A673 (cell line): ENCODE measurements around the gene FHIT. TPM values are rescaled to one million over a fixed set of nuclear protein-coding genes. Genes with fewer than 3 reads are reported as not detected.

Experiments used
- BruUV-seq: library from RNA; stranded (reverse); fragments of 400-500 nt; replicated peaks from 2 replicates; lab custom pipeline; 2021; lab: Mats Ljungman, UMichigan
- CTCF ChIA-PET: fragments of 300-600 bp; sonication (Branson Sonifier 250); formaldehyde crosslinking; loops from one replicate; lab custom pipeline; 2022; ENCODE audit warnings: antibody characterized with exemption; lab: Charles Lee
- POLR2A ChIA-PET: fragments of 300-600 bp; sonication (Branson Sonifier 250); formaldehyde crosslinking; loops from one replicate; lab custom pipeline; 2022; ENCODE audit warnings: antibody characterized with exemption; ENCODE audit not compliant: low non-redundant PET; lab: Charles Lee
- DNase-seq: peaks from one replicate; pipeline ENCODE4 v3.0.0-alpha.2; 2015; ENCODE audit warnings: low spot score
- H3K27ac ChIP-seq: fragments of 200-600 bp; sonication (generic); 2 replicates; pipeline ENCODE4 v1.5.1; 2016; ENCODE audit warnings: mixed run types, low read depth, mild to moderate bottlenecking, mixed read lengths, antibody characterized with exemption, low read length; ENCODE audit not compliant: poor library complexity, severe bottlenecking
- H3K27me3 ChIP-seq: fragments of 200-600 bp; sonication (generic); replicated peaks from 2 replicates; pipeline ENCODE4 v1.6.1; 2017; ENCODE audit warnings: mixed run types, low read depth, mild to moderate bottlenecking, mixed read lengths, antibody characterized with exemption, low read length; ENCODE audit not compliant: insufficient read depth, poor library complexity
- H3K36me3 ChIP-seq: fragments of 200-600 bp; sonication (generic); 2 replicates; pipeline ENCODE4 v1.6.1; 2016; ENCODE audit warnings: mixed run types, mild to moderate bottlenecking, mixed read lengths, antibody characterized with exemption, low read length; ENCODE audit not compliant: insufficient read depth, poor library complexity, severe bottlenecking
- H3K4me1 ChIP-seq: fragments of 200-600 bp; sonication (generic); 2 replicates; pipeline ENCODE4 v1.6.1; 2017; ENCODE audit warnings: mixed run types, mild to moderate bottlenecking, mixed read lengths, antibody characterized with exemption, low read length; ENCODE audit not compliant: insufficient read depth, poor library complexity, severe bottlenecking
- H3K4me3 ChIP-seq: fragments of 200-600 bp; sonication (generic); 2 replicates; pipeline ENCODE4 v1.5.1; 2016; ENCODE audit warnings: low read depth, mixed run types, mild to moderate bottlenecking, mixed read lengths, low read length; ENCODE audit not compliant: poor library complexity, severe bottlenecking
- H3K9me3 ChIP-seq: fragments of 200-600 bp; sonication (generic); 2 replicates; pipeline ENCODE4 v1.6.1; 2016; ENCODE audit warnings: mixed run types, low read depth, mild to moderate bottlenecking, mixed read lengths, antibody characterized with exemption, low read length; ENCODE audit not compliant: poor library complexity, severe bottlenecking
- EZH2 ChIP-seq: fragments of 200-600 bp; sonication (generic); IDR thresholded peaks from 2 replicates; pipeline ENCODE4 v1.6.1; 2017; ENCODE audit warnings: borderline replicate concordance, low read depth, mild to moderate bottlenecking, mixed read lengths, antibody characterized with exemption, low read length; ENCODE audit not compliant: poor library complexity, severe bottlenecking
- intact Hi-C: fragments of 100-400 bp; cut with micrococcal nuclease; formaldehyde crosslinking; loops from one replicate; pipeline ENCODE4 v1.10.0; 2022; ENCODE audit not compliant: unreplicated experiment
- total RNA-seq: library from RNA; stranded (reverse); gene quantifications from 2 replicates; pipeline ENCODE4 v1.2.3, GENCODE V29; 2021
- TF ChIP-seq, protein P1 (sequence below): fragments of 300-800, 200-600 bp; sonication (generic); conservative IDR thresholded peaks from 2 replicates; pipeline ENCODE4 v1.5.1; 2017; ENCODE audit warnings: low read depth, mild to moderate bottlenecking, antibody characterized with exemption, low read length, moderate library complexity, mixed read lengths

The FHIT gene
- total RNA-seq, 1 experiment from 2014 or later, result not detected

DNA sequence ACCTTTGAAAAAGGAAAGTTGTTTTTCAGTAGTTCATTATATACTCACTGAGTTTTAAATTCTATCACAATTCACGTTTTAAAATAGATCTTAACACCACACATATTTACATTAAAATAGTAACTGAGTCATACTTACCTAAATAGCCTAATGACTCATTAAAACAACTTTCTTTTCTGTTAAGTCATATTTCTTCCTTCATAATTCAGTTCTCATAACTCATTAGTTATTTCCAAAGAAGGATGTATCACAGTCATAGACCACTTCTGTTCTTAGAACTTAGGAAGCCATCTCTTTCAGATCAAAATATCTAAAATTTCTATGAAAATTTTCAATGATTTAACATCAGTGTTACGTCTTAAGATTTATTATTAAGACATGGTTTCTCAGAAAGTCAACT lies 885.9 kb downstream of the FHIT start:
- Histone ChIP-seq H3K4me1 (no peaks in the 10 kb centered on the region), H3K4me3 (no peak overlapping the region), H3K27me3 (no peaks in the 10 kb centered on the region), H3K36me3 (no peaks in the 10 kb centered on the region), H3K9me3 (no peaks in the 10 kb centered on the region), H3K27ac (no peak overlapping the region)
- intact Hi-C loops, result no loop called here
- no TSS peak for BruUV-seq
- ChIA-PET POLR2A (no interaction called here), CTCF (no interaction called here)
- no peak for DNase-seq
- TF ChIP-seq EZH2, result no peak
- TF ChIP-seq, protein P1, sequence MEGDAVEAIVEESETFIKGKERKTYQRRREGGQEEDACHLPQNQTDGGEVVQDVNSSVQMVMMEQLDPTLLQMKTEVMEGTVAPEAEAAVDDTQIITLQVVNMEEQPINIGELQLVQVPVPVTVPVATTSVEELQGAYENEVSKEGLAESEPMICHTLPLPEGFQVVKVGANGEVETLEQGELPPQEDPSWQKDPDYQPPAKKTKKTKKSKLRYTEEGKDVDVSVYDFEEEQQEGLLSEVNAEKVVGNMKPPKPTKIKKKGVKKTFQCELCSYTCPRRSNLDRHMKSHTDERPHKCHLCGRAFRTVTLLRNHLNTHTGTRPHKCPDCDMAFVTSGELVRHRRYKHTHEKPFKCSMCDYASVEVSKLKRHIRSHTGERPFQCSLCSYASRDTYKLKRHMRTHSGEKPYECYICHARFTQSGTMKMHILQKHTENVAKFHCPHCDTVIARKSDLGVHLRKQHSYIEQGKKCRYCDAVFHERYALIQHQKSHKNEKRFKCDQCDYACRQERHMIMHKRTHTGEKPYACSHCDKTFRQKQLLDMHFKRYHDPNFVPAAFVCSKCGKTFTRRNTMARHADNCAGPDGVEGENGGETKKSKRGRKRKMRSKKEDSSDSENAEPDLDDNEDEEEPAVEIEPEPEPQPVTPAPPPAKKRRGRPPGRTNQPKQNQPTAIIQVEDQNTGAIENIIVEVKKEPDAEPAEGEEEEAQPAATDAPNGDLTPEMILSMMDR, result no peak

DNA sequence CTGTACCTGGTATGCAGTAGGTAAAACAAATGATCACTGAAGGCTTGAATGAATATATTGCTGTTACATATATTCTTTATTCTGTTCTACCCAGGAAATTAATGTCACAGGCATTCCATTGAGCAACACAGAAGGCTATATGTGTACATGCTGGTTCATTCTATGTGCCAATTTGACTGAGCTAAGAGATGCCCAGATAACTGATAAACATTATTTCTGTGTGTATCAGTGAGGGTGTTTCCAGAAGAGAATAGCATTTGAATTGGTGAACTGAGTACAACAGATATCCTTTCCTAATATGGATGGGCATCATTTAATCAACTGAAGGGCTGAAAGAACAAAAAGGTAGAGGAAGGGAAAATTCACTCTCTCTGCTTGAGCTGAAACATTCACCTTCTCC lies 886.8 kb downstream of the FHIT start:
- CTCF ChIA-PET, result no interaction called here
- H3K36me3 ChIP-seq, result no peaks in the 10 kb centered on the region
- no peak for DNase-seq
- BruUV-seq, result no TSS peak
- H3K27ac ChIP-seq, result no peak overlapping the region
- TF ChIP-seq, protein P1, result no peak
- TF ChIP-seq EZH2, result no peak
- no peaks in the 10 kb centered on the region for H3K4me1 ChIP-seq
- H3K9me3 ChIP-seq, result no peaks in the 10 kb centered on the region
- POLR2A ChIA-PET, result no interaction called here
- intact Hi-C loops, result no loop called here
- H3K4me3 ChIP-seq, result no peak overlapping the region
- no peaks in the 10 kb centered on the region for H3K27me3 ChIP-seq

DNA sequence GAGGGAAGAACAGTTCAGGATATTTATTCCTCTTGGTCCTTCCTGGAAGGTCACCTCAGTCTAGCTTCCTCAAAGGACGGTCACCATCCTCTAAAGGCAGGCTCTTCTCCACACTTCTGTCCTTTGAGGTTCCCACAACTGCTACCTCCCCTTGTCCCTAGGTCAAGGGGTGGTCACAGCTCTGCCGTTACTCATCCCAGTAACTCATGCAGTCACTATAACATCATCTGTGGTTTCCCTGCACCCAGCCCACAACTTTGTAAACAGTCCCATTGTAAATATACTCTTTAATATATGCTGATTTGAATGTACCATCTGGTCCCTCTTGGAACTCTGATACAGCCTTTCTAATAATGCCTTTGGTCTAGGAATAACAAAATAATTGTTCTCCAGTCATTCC lies 887.4 kb downstream of the FHIT start:
- intact Hi-C loops, result no loop called here
- TF ChIP-seq, protein P1, result no peak
- no peak for TF ChIP-seq EZH2
- POLR2A ChIA-PET, result no interaction called here
- Histone ChIP-seq H3K27ac (no peak overlapping the region), H3K36me3 (no peaks in the 10 kb centered on the region), H3K9me3 (no peaks in the 10 kb centered on the region), H3K4me3 (no peak overlapping the region), H3K27me3 (no peaks in the 10 kb centered on the region), H3K4me1 (no peaks in the 10 kb centered on the region)
- no peak for DNase-seq
- no TSS peak for BruUV-seq
- CTCF ChIA-PET, result no interaction called here
